B cell (primary cell): ENCODE data around the gene SEMA4A. TPM values are rescaled to one million over a fixed set of nuclear protein-coding genes. Genes with fewer than 3 reads are reported as not detected.

ENCODE experiments used
- ATAC-seq: fragments of 200-7000 bp; cut with Tn5 transposase; one replicate; pipeline ENCODE4 v1.10.0; 2021; ENCODE audit warnings: low read depth, mild to moderate bottlenecking, moderate number of reproducible peaks, moderate library complexity
- CTCF ChIA-PET: fragments of 350-600 bp; sonication (Branson Sonifier 250); formaldehyde crosslinking; loops from one replicate; lab custom pipeline; 2021; ENCODE audit warnings: antibody characterized with exemption, inconsistent platforms; lab: Charles Lee
- POLR2A ChIA-PET: fragments of 350-600 bp; sonication (Branson Sonifier 250); formaldehyde crosslinking; loops from one replicate; lab custom pipeline; 2021; ENCODE audit warnings: antibody characterized with exemption; lab: Charles Lee
- DNase-seq: peaks from one replicate; pipeline ENCODE4 v3.0.0; 2013
- H2AFZ ChIP-seq: 2 replicates; pipeline ENCODE4 v1.6.1; 2012; ENCODE audit warnings: mild to moderate bottlenecking, low read depth, low read length; ENCODE audit not compliant: insufficient read depth, poor library complexity, severe bottlenecking
- H3K27ac ChIP-seq, 2 donors: 1 replicate in 1 of 2; 2 replicates in 1 of 2; pipeline ENCODE4 v1.5.1; 2012 to 2013; ENCODE audit warnings: low read length in 2 of 2, mild to moderate bottlenecking in 2 of 2, moderate library complexity in 1 of 2
- H3K27me3 ChIP-seq, 4 experiments: fragments of 200-600 bp in 1 of 4; sonication (generic) in 1 of 4; replicated peaks in 1 of 4; 1 replicate in 2 of 4; 2 replicates in 2 of 4; pipeline versions ENCODE4 v1.6.1 to v1.7.0; 2013 to 2016; ENCODE audit warnings: low read length in 3 of 4, mild to moderate bottlenecking in 2 of 4, mixed read lengths in 1 of 4, moderate library complexity in 1 of 4; ENCODE audit not compliant: insufficient read depth in 4 of 4, control insufficient read depth in 3 of 4; ENCODE audit errors: control extremely low read depth in 1 of 4
- H3K36me3 ChIP-seq, 2 experiments: replicated peaks in 1 of 2; 1 replicate in 1 of 2; 2 replicates in 1 of 2; pipeline versions ENCODE4 v1.6.1 to v1.7.1; 2013; ENCODE audit warnings: low read length in 1 of 2; ENCODE audit not compliant: insufficient read depth in 2 of 2, control insufficient read depth in 1 of 2; ENCODE audit errors: control extremely low read depth in 1 of 2, extremely low read depth in 1 of 2
- H3K4me1 ChIP-seq, 2 donors: fragments of 200-600 bp in 1 of 2; sonication (generic) in 1 of 2; 1 replicate in 1 of 2; 2 replicates in 1 of 2; pipeline versions ENCODE4 v1.5.1 to v1.6.1; 2013 to 2017; ENCODE audit warnings: low read length in 2 of 2; ENCODE audit not compliant: control insufficient read depth in 2 of 2, insufficient read depth in 2 of 2
- H3K4me2 ChIP-seq: replicated peaks from 2 replicates; pipeline ENCODE3; 2012; ENCODE audit warnings: mild to moderate bottlenecking, low read depth, low read length; ENCODE audit not compliant: poor library complexity, severe bottlenecking
- H3K4me3 ChIP-seq, 5 experiments: fragments of 200-600 bp in 1 of 5; sonication (generic) in 1 of 5; 1 replicate in 3 of 5; 2 replicates in 2 of 5; pipeline versions ENCODE4 v1.5.1 to v1.7.0; 2011 to 2016; ENCODE audit warnings: low read length in 4 of 5, mild to moderate bottlenecking in 4 of 5, low read depth in 2 of 5, control low read depth in 1 of 5, moderate library complexity in 1 of 5; ENCODE audit not compliant: insufficient read depth in 1 of 5; ENCODE audit errors: control extremely low read depth in 1 of 5, extremely low read depth in 1 of 5
- H3K79me2 ChIP-seq: fragments of 200-600 bp; sonication (generic); one replicate; pipeline ENCODE4 v1.6.0; 2016; ENCODE audit warnings: low read length; ENCODE audit not compliant: control insufficient read depth, insufficient read depth
- H3K9ac ChIP-seq: fragments of 200-600 bp; sonication (generic); 2 replicates; pipeline ENCODE4 v1.6.1; 2017; ENCODE audit warnings: mild to moderate bottlenecking, low read length, moderate library complexity
- H3K9me3 ChIP-seq, 3 donors: one replicate each; pipeline versions ENCODE4 v1.6.1 to v1.7.1; 2013; ENCODE audit warnings: low read length in 2 of 3; ENCODE audit not compliant: control insufficient read depth in 2 of 3, insufficient read depth in 1 of 3; ENCODE audit errors: control extremely low read depth in 1 of 3
- H4K20me1 ChIP-seq: 2 replicates; pipeline ENCODE4 v1.6.0; 2012; ENCODE audit warnings: mild to moderate bottlenecking, low read length; ENCODE audit not compliant: insufficient read depth, control insufficient read depth, poor library complexity, severe bottlenecking
- H3K27ac Mint-ChIP-seq: one replicate; pipeline ENCODE4 v1.8.0; 2021; ENCODE audit warnings: mixed read lengths
- H3K27me3 Mint-ChIP-seq: one replicate; pipeline ENCODE4 v1.8.0; 2021; ENCODE audit warnings: mixed read lengths
- H3K4me1 Mint-ChIP-seq: one replicate; pipeline ENCODE4 v1.8.0; 2021; ENCODE audit warnings: mixed read lengths
- H3K4me3 Mint-ChIP-seq: one replicate; pipeline ENCODE4 v1.8.0; 2021; ENCODE audit warnings: mixed read lengths
- H3K9me3 Mint-ChIP-seq: one replicate; pipeline ENCODE4 v1.8.0; 2022; ENCODE audit warnings: mixed read lengths; ENCODE audit not compliant: insufficient read depth
- EZH2 ChIP-seq: IDR thresholded peaks from 2 replicates; pipeline ENCODE4 v1.6.1; 2012; ENCODE audit warnings: borderline replicate concordance, low read depth, mild to moderate bottlenecking, moderate library complexity, low read length; ENCODE audit not compliant: insufficient read depth, poor library complexity, severe bottlenecking
- WGBS: methylation state at CpG from one replicate; pipeline ENCODE4 v1.1.5; 2013; ENCODE audit warnings: missing lambda C conversion rate; ENCODE audit not compliant: insufficient coverage; 5-methylcytosine and 5-hydroxymethylcytosine counted together
- intact Hi-C: fragments of 100-400 bp; cut with micrococcal nuclease; formaldehyde crosslinking; loops from one replicate; pipeline ENCODE4 v1.10.0; 2022
- polyA plus RNA-seq: library from polyadenylated mRNA; depleted of rRNA; stranded (reverse); fragments of >200 nt; gene quantifications from 2 replicates; pipeline ENCODE4 v1.2.3, GENCODE V29; 2012
- total RNA-seq, 2 donors: library from RNA; stranded (reverse); fragments of 120-200 nt in 1 of 2; gene quantifications; 1 replicate in 1 of 2; 2 replicates in 1 of 2; pipeline versions ENCODE4 v1.2.3 to v1.2.4, GENCODE V29; 2013 to 2022
- TF ChIP-seq, protein P1 (sequence below): fragments of 200-600 bp; IDR thresholded peaks from one replicate; pipeline ENCODE4 v1.8.0; 2022; ENCODE audit warnings: antibody characterized with exemption, mild to moderate bottlenecking

SEMA4A gene
- total and polyA plus RNA-seq, 2 donors (not counting 1 experiment from before 2014, with no cell fraction given) = 9.2 to 15.5 TPM

DNA sequence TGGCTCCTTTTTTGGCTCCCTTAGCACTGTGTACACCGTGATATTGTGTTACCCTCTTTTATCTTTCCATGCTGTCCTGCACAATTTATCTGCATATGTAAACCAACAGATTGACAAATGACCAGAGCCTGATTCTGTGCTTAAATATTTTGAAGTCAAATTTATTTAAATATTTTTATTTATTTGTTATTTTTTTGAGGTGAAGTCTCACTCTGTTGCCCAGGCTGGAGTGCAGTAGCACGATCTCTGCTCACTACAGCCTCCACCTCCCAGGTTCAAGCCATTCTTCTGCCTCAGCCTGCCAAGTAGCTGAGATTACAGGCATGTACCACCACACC, 72.3 kb downstream of the SEMA4A start:
- Mint-ChIP-seq H3K27ac (peak overlapping the region; percentile 2), H3K27me3 (no peaks in the 10 kb centered on the region), H3K9me3 (no peaks in the 10 kb centered on the region), H3K4me3 (no peak overlapping the region), H3K4me1 (peaks cover 4% of the 10 kb centered on the region)
- no peaks in the 10 kb centered on the region for H3K27me3 ChIP-seq
- no CpG with 5 or more reads among the region's 2 CpGs for WGBS
- H3K4me2 ChIP-seq = no peak overlapping the region
- H3K27ac ChIP-seq = no peak overlapping the region
- H3K9ac ChIP-seq = no peak overlapping the region
- ATAC-seq (no peak), DNase-seq (no peak)
- no peak for TF ChIP-seq EZH2
- TF ChIP-seq, protein P1, sequence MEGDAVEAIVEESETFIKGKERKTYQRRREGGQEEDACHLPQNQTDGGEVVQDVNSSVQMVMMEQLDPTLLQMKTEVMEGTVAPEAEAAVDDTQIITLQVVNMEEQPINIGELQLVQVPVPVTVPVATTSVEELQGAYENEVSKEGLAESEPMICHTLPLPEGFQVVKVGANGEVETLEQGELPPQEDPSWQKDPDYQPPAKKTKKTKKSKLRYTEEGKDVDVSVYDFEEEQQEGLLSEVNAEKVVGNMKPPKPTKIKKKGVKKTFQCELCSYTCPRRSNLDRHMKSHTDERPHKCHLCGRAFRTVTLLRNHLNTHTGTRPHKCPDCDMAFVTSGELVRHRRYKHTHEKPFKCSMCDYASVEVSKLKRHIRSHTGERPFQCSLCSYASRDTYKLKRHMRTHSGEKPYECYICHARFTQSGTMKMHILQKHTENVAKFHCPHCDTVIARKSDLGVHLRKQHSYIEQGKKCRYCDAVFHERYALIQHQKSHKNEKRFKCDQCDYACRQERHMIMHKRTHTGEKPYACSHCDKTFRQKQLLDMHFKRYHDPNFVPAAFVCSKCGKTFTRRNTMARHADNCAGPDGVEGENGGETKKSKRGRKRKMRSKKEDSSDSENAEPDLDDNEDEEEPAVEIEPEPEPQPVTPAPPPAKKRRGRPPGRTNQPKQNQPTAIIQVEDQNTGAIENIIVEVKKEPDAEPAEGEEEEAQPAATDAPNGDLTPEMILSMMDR = peak; percentile 24
- H3K9me3 ChIP-seq = no peaks in the 10 kb centered on the region
- no peak overlapping the region for H2AFZ ChIP-seq
- intact Hi-C loops = loop anchor here (1.0 kb wide), 4 partner anchors 32 to 135 kb away; no protein-coding TSS in a partner anchor
- ChIA-PET POLR2A (interaction anchor here (0.5 to 1.5 kb wide), 4 partner anchors 78 to 820 kb away, joined by 7 to 9 read pairs (median 8); partner anchors contain the start of gene ARHGEF11), CTCF (interaction anchor here (0.6 to 14.5 kb wide), 30 partner anchors 8 to 349 kb away, joined by 3 to 381 read pairs (median 6); partner anchors contain the start of genes PMF1, SEMA4A, SLC25A44 and TMEM79)
- H3K4me1 ChIP-seq = no peaks in the 10 kb centered on the region
- no peak overlapping the region for H3K4me3 ChIP-seq
- H3K79me2 ChIP-seq = peaks cover 37% of the 10 kb centered on the region
- H4K20me1 ChIP-seq = peaks cover 9% of the 10 kb centered on the region
- H3K36me3 ChIP-seq = peaks cover 28 to 46% of the 10 kb centered on the region in 2 experiments

DNA sequence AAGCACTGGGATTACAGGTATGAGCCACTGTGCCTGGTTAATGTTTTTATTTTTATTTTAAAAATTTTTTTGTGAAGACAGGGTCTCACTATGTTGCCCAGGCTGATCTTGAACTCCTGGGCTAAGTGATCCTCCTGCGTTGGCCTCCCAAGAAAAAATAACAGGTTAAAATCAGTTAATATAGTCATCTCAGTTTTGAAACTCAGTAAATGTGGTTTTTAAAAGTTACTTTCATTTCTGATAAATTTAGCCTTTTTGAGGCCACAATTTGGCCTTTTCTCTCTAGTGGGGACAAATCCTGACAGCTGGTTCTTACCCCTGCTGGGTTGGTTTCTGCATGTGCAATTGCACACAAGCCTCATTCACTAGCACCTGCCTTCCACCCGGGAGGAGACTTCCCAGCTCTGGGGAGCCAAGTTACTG, 72.7 kb downstream of the SEMA4A start:
- H3K27ac Mint-ChIP-seq = no peak overlapping the region
- no peak overlapping the region for H3K27ac ChIP-seq
- POLR2A ChIA-PET = interaction anchor here (1.1 kb wide), 1 partner anchor 79 kb away, joined by 7 read pairs; no protein-coding TSS in a partner anchor

More for the DNA sequence above, 72.7 kb downstream of the SEMA4A start:
- no peak overlapping the region for H3K4me3 Mint-ChIP-seq
- no peaks in the 10 kb centered on the region for H3K9me3 Mint-ChIP-seq
- Histone ChIP-seq H3K27me3 (no peaks in the 10 kb centered on the region), H4K20me1 (peaks cover 5% of the 10 kb centered on the region), H3K4me2 (no peak overlapping the region), H3K9ac (no peak overlapping the region), H3K4me1 (no peaks in the 10 kb centered on the region), H3K79me2 (peaks cover 33% of the 10 kb centered on the region), H3K9me3 (no peaks in the 10 kb centered on the region), H2AFZ (no peak overlapping the region), H3K36me3 (peaks cover 28 to 43% of the 10 kb centered on the region in 2 experiments), H3K4me3 (no peak overlapping the region)
- intact Hi-C loops = no loop called here
- TF ChIP-seq EZH2 = no peak
- TF ChIP-seq, protein P1 = no peak
- H3K27me3 Mint-ChIP-seq = no peaks in the 10 kb centered on the region
- DNase-seq (no peak), ATAC-seq (no peak)
- 40% methylated on average over 1 of the region's 2 CpGs for WGBS
- peaks cover 4% of the 10 kb centered on the region for H3K4me1 Mint-ChIP-seq
- CTCF ChIA-PET = interaction anchor here (0.6 to 14.5 kb wide), 19 partner anchors 12 to 349 kb away, joined by 3 to 381 read pairs (median 8); partner anchors contain the start of genes PMF1, SEMA4A, SLC25A44 and TMEM79
